Astrocyte of the cerebellum (primary cell): Measurements from ENCODE around the gene PKNOX2.

Source experiments
- DNase-seq: peaks from one replicate; pipeline ENCODE4 v3.0.0-alpha.2; 2011; ENCODE audit warnings: low read depth
- H3K4me3 ChIP-seq: 2 replicates; pipeline ENCODE4 v1.5.1; 2011; ENCODE audit warnings: mild to moderate bottlenecking, low read depth, low read length, moderate library complexity
- in situ Hi-C: cut with HindIII; loops from 2 replicates; pipeline ENCODE4 v1.10.0; 2017; ENCODE audit warnings: low sequenced_read_pairs
- TF ChIP-seq, protein P1 (sequence below): IDR thresholded peaks from 2 replicates; pipeline ENCODE4 v1.5.1; 2012; ENCODE audit warnings: low read length, low read depth, moderate library complexity, mild to moderate bottlenecking; ENCODE audit errors: missing control alignments

PKNOX2 gene

DNA sequence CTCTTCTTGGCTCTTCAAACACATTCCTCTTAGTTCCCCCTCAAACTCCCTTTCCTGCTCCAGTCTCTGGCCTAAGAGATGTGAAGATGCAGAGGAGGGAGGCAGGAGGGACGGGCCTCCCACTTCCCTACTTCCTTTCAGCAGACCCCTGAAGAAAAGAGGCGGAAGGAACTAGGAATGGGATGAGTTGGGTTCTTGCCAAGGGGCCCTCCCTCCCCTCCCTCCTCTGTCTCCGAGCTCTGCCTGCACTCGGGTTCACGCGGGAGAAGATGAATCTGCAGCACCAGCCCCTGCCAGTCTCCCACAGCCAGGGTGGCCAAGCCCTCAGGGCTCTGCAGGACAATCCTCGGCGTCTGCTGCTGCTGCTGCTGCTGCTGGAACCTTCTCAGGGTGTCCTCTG lies 24.3 kb upstream of the PKNOX2 start:
- in situ Hi-C loops = no loop called here
- DNase-seq = no peak
- H3K4me3 ChIP-seq = no peak overlapping the region
- TF ChIP-seq, protein P1, sequence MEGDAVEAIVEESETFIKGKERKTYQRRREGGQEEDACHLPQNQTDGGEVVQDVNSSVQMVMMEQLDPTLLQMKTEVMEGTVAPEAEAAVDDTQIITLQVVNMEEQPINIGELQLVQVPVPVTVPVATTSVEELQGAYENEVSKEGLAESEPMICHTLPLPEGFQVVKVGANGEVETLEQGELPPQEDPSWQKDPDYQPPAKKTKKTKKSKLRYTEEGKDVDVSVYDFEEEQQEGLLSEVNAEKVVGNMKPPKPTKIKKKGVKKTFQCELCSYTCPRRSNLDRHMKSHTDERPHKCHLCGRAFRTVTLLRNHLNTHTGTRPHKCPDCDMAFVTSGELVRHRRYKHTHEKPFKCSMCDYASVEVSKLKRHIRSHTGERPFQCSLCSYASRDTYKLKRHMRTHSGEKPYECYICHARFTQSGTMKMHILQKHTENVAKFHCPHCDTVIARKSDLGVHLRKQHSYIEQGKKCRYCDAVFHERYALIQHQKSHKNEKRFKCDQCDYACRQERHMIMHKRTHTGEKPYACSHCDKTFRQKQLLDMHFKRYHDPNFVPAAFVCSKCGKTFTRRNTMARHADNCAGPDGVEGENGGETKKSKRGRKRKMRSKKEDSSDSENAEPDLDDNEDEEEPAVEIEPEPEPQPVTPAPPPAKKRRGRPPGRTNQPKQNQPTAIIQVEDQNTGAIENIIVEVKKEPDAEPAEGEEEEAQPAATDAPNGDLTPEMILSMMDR = no peak

DNA sequence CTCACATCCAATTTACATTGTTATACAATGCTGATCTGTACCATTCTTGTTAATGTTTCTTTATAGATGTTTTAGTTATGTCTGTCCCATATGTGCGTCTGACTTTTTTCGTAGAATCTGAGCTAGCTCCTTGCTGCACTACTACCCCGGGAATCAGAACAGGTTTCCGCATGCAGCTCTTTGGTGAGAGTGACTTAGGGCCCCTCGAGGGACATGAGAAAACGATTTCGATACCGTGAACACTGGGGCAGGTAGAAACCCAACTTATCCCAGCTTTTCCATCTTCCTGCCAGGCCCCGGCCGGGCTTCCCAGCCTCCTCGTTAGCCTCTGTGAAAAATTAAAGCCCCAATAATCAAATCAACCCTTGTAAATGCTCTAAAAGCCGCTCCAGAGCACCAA lies 23.4 kb upstream of the PKNOX2 start:
- no peak for DNase-seq
- no peak overlapping the region for H3K4me3 ChIP-seq
- TF ChIP-seq, protein P1 = no peak
- in situ Hi-C loops = no loop called here

DNA sequence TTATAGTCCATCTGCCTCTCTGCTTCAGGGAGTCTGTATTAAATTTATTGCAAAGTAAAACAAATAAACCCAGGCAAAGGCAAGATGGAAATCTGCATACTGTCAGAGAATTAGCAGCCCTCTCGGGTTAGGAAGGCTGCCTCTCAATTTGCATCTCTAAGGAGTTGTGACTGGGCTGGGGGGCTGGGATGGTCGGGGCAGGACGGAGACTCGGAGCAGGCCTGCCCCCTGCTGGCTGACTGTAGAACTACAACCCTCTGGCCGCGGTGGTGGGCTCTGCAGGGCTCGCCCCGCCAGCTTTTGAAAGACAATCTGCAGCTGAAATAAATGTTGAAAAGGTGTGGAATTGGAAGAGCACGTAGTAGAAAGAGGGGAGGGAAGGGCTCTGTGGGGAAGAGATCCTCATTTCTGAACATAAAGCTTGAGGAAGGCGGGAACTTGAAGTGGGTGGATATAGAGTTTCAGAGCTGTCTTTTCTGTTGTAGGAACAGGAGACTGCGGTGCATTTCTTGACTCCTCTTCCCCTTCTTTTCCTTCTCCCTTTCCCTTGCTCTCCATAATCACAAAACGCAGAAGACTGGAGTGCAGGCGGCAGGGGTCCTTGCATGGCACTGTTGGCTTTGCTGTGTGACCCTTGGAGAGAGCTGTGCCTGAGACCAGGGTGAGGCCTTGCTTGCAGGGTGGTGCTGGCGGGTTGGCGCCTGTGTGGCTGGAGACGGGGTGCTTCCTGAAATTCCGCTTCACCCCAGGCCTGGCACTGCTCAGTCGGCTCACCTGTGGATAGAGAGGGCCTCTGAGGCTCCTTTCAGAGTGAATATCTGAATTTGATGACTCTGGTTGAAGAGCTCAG lies 22.6 kb upstream of the PKNOX2 start:
- no peak overlapping the region for H3K4me3 ChIP-seq
- no peak for DNase-seq
- TF ChIP-seq, protein P1 = peak; percentile 95
- in situ Hi-C loops = no loop called here

DNA sequence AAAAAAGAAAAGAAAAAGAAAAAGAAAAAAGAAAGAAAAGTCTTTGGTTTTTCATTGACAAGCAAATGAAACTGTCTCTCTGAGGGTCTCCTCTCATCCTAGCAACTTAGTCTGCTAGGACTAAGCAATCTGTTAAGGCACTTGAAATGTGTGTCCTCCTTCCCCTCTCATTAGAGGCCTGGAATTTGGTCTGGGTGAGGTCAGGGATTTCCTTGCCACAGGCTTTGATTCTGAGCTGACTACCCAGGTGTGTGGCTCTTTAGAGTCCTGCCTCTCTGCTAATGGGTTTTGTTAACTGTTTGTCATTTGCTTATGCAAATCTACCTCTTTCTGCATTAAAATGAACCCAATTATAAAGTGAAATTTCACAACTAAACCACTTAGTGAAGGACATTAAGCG lies 18.3 kb upstream of the PKNOX2 start:
- TF ChIP-seq, protein P1 = no peak
- no peak for DNase-seq
- in situ Hi-C loops = no loop called here
- no peak overlapping the region for H3K4me3 ChIP-seq

DNA sequence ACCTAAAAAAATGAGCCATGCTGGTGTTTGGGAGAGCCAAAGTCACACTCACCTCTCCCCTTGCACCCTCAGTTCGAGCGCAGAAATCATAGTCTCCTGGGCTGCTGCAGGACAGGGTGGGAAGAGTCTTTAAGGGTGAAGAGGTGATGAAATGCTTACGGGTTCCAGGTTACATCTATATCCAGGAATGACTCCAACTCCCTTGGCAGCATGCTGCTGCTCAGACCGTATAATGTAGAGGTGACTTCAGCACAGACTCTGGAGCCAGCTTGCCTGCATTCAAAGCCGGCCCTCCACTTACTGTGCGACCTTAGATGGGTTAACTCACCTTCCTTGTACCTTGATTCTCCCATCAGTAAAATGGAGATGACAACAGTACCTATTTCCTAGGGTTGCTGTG lies 17.3 kb upstream of the PKNOX2 start:
- DNase-seq = no peak
- in situ Hi-C loops = no loop called here
- TF ChIP-seq, protein P1 = no peak

DNA sequence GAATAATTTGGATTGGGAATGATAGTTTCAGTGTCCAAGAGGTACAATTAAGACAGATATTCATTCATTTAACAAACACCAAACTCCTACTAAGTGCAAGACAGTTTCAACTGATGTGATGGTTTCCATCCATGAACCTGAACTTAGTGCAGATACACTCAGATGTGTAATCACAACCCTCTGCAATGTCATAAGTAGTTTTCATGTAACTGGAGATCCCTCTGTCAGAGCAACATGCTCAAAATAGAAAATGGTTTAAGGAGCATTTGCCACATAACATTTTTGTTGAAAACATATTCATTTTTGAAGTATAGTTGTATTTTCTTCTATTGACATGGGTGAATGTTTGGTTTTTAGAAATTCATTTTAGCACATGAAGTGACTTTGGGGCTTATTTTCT lies 16.5 kb upstream of the PKNOX2 start:
- in situ Hi-C loops = no loop called here
- TF ChIP-seq, protein P1 = no peak
- DNase-seq = no peak
- no peak overlapping the region for H3K4me3 ChIP-seq

More for the DNA sequence above, 17.3 kb upstream of the PKNOX2 start:
- no peak overlapping the region for H3K4me3 ChIP-seq
